ENCODE results near the gene SRGAP3.

GRCh38 chr3:9066775-9067174 is 182.7 kb downstream of the SRGAP3 start:
- TF ChIP-seq RCOR1 (conservative IDR thresholded peaks at IDR 0.05; ENCODE audit: low read depth, low read length) (no peak), CTCF (IDR thresholded peaks at IDR 0.05 in 2 of 3, conservative IDR thresholded peaks at IDR 0.05 in 1 of 3; ENCODE audit: control insufficient read depth in 2 of 3, extremely low read depth in 1 of 3, insufficient read depth in 1 of 3, low read depth in 3 of 3, low read length in 3 of 3) (no peak), YBX1 (IDR thresholded peaks at IDR 0.05) (no peak), SIN3A (IDR thresholded peaks at IDR 0.05; ENCODE audit: low read depth, low read length) (no peak), REST (IDR thresholded peaks at IDR 0.05; ENCODE audit: low read depth, low read length) (no peak)
